Mucosa of stomach (tissue), 1 donor: ENCODE results near the gene G6PC3.

Experiments used
- H3K27me3 ChIP-seq: one replicate; pipeline ENCODE4 v1.7.0; 2013; ENCODE audit warnings: mild to moderate bottlenecking, low read length; ENCODE audit not compliant: control insufficient read depth, insufficient read depth
- H3K36me3 ChIP-seq: one replicate; pipeline ENCODE4 v1.7.0; 2013; ENCODE audit warnings: low read length; ENCODE audit not compliant: control insufficient read depth, insufficient read depth
- H3K4me1 ChIP-seq: one replicate; pipeline ENCODE4 v1.7.0; 2013; ENCODE audit warnings: mild to moderate bottlenecking, low read length; ENCODE audit not compliant: control insufficient read depth, insufficient read depth
- H3K4me3 ChIP-seq: one replicate; pipeline ENCODE4 v1.7.0; 2013; ENCODE audit warnings: low read length
- H3K9ac ChIP-seq: one replicate; pipeline ENCODE4 v1.7.0; 2013; ENCODE audit warnings: mild to moderate bottlenecking, low read length, moderate library complexity
- H3K9me3 ChIP-seq: one replicate; pipeline ENCODE4 v1.7.0; 2013; ENCODE audit warnings: mild to moderate bottlenecking, low read length, moderate library complexity; ENCODE audit not compliant: control insufficient read depth
- donor health status: Pancreatic carcinoma.

Gene G6PC3

GRCh38 chr17:44106801-44107200 is 36.3 kb downstream of the G6PC3 start:
- Histone ChIP-seq H3K9me3 (no peaks in the 10 kb centered on the region), H3K27me3 (no peaks in the 10 kb centered on the region), H3K9ac (no peak overlapping the region), H3K4me3 (no peak overlapping the region), H3K36me3 (peaks cover 4% of the 10 kb centered on the region), H3K4me1 (peaks cover 38% of the 10 kb centered on the region)

GRCh38 chr17:44108440-44109311 is 38.1 kb downstream of the G6PC3 start:
- peaks cover 39% of the 10 kb centered on the region for H3K4me1 ChIP-seq
- no peak overlapping the region for H3K4me3 ChIP-seq
- H3K27me3 ChIP-seq, result no peaks in the 10 kb centered on the region
- no peak overlapping the region for H3K9ac ChIP-seq
- no peaks in the 10 kb centered on the region for H3K9me3 ChIP-seq
- H3K36me3 ChIP-seq, result peaks cover 4% of the 10 kb centered on the region

GRCh38 chr17:44109312-44109630 is 38.7 kb downstream of the G6PC3 start:
- peaks cover 39% of the 10 kb centered on the region for H3K4me1 ChIP-seq
- no peak overlapping the region for H3K9ac ChIP-seq
- H3K4me3 ChIP-seq, result no peak overlapping the region
- no peaks in the 10 kb centered on the region for H3K27me3 ChIP-seq
- peaks cover 4% of the 10 kb centered on the region for H3K36me3 ChIP-seq
- H3K9me3 ChIP-seq, result no peaks in the 10 kb centered on the region

GRCh38 chr17:44110011-44110686 is 39.6 kb downstream of the G6PC3 start:
- Histone ChIP-seq H3K4me1 (peaks cover 39% of the 10 kb centered on the region), H3K27me3 (no peaks in the 10 kb centered on the region), H3K9me3 (no peaks in the 10 kb centered on the region), H3K9ac (peak overlapping the region; percentile 51), H3K36me3 (peaks cover 4% of the 10 kb centered on the region), H3K4me3 (no peak overlapping the region)

GRCh38 chr17:44110823-44111633 is 40.5 kb downstream of the G6PC3 start:
- peak overlapping the region; percentile 3 for H3K4me3 ChIP-seq
- peaks cover 4% of the 10 kb centered on the region for H3K36me3 ChIP-seq
- peaks cover 39% of the 10 kb centered on the region for H3K4me1 ChIP-seq
- peak overlapping the region; percentile 51 for H3K9ac ChIP-seq
- H3K9me3 ChIP-seq, result no peaks in the 10 kb centered on the region
- H3K27me3 ChIP-seq, result no peaks in the 10 kb centered on the region

- H3K4me1 ChIP-seq, result peaks cover 39% of the 10 kb centered on the region
- H3K27me3 ChIP-seq, result no peaks in the 10 kb centered on the region
- H3K9me3 ChIP-seq, result no peaks in the 10 kb centered on the region
- peaks cover 4% of the 10 kb centered on the region for H3K36me3 ChIP-seq
- H3K9ac ChIP-seq, result no peak overlapping the region
- H3K4me3 ChIP-seq, result no peak overlapping the region
Observed at GRCh38 chr17:44111777-44112176, 41.2 kb downstream of the G6PC3 start.

GRCh38 chr17:44112284-44113280 is 42.0 kb downstream of the G6PC3 start:
- Histone ChIP-seq H3K4me1 (peaks cover 39% of the 10 kb centered on the region), H3K36me3 (peaks cover 4% of the 10 kb centered on the region), H3K4me3 (no peak overlapping the region), H3K9ac (no peak overlapping the region), H3K9me3 (no peaks in the 10 kb centered on the region), H3K27me3 (no peaks in the 10 kb centered on the region)

GRCh38 chr17:44113382-44113781 is 42.8 kb downstream of the G6PC3 start:
- Histone ChIP-seq H3K4me3 (no peak overlapping the region), H3K36me3 (peaks cover 4% of the 10 kb centered on the region), H3K27me3 (no peaks in the 10 kb centered on the region), H3K9ac (no peak overlapping the region), H3K4me1 (peaks cover 33% of the 10 kb centered on the region), H3K9me3 (no peaks in the 10 kb centered on the region)

- Histone ChIP-seq H3K27me3 (no peaks in the 10 kb centered on the region), H3K9me3 (no peaks in the 10 kb centered on the region), H3K9ac (no peak overlapping the region), H3K4me1 (peaks cover 27% of the 10 kb centered on the region), H3K36me3 (peaks cover 4% of the 10 kb centered on the region), H3K4me3 (no peak overlapping the region)
Observed at GRCh38 chr17:44113868-44114840, 43.6 kb downstream of the G6PC3 start.

- no peaks in the 10 kb centered on the region for H3K9me3 ChIP-seq
- H3K4me3 ChIP-seq, result no peak overlapping the region
- H3K9ac ChIP-seq, result no peak overlapping the region
- H3K36me3 ChIP-seq, result no peaks in the 10 kb centered on the region
- no peaks in the 10 kb centered on the region for H3K27me3 ChIP-seq
- peaks cover 11% of the 10 kb centered on the region for H3K4me1 ChIP-seq
Observed at GRCh38 chr17:44115585-44116415, 45.3 kb downstream of the G6PC3 start.
